HL-60 (cell line): ENCODE data around the gene MAN1A2.

Source experiments
- POLR2AphosphoS5 ChIP-seq: IDR thresholded peaks from 2 replicates; pipeline ENCODE4 v1.6.1; 2012; ENCODE audit warnings: low read depth
- TF ChIP-seq, protein P1 (sequence below): IDR thresholded peaks from 2 replicates; pipeline ENCODE4 v1.6.1; 2012; ENCODE audit warnings: low read depth; ENCODE audit not compliant: insufficient replicate concordance
- TF ChIP-seq, protein P2 (sequence below): IDR thresholded peaks from one replicate; pipeline ENCODE4 v1.5.1; 2011; ENCODE audit warnings: low read length, control low read depth, inconsistent platforms; ENCODE audit not compliant: insufficient read depth

DNA sequence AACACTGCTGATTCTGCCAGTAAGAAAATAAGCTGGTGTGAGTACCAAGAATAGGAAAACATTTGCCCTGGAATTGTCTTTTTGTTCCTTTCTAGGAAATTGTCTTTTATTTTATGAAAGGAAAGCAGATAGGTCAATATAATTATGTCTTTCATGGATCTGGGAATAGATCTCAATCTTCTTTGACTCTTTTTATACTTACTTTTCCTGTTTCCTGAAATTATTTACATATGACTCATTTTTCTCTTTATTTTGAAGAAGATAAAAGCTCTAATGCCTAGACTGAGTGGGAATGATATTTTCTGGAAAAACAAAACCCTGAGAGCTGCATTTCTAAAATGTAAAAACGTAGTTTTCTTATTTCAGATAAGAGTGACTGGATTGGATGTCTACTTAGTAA lies 100.1 kb downstream of the MAN1A2 start:
- TF ChIP-seq, protein P1, sequence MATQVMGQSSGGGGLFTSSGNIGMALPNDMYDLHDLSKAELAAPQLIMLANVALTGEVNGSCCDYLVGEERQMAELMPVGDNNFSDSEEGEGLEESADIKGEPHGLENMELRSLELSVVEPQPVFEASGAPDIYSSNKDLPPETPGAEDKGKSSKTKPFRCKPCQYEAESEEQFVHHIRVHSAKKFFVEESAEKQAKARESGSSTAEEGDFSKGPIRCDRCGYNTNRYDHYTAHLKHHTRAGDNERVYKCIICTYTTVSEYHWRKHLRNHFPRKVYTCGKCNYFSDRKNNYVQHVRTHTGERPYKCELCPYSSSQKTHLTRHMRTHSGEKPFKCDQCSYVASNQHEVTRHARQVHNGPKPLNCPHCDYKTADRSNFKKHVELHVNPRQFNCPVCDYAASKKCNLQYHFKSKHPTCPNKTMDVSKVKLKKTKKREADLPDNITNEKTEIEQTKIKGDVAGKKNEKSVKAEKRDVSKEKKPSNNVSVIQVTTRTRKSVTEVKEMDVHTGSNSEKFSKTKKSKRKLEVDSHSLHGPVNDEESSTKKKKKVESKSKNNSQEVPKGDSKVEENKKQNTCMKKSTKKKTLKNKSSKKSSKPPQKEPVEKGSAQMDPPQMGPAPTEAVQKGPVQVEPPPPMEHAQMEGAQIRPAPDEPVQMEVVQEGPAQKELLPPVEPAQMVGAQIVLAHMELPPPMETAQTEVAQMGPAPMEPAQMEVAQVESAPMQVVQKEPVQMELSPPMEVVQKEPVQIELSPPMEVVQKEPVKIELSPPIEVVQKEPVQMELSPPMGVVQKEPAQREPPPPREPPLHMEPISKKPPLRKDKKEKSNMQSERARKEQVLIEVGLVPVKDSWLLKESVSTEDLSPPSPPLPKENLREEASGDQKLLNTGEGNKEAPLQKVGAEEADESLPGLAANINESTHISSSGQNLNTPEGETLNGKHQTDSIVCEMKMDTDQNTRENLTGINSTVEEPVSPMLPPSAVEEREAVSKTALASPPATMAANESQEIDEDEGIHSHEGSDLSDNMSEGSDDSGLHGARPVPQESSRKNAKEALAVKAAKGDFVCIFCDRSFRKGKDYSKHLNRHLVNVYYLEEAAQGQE, result no peak
- TF ChIP-seq, protein P2, sequence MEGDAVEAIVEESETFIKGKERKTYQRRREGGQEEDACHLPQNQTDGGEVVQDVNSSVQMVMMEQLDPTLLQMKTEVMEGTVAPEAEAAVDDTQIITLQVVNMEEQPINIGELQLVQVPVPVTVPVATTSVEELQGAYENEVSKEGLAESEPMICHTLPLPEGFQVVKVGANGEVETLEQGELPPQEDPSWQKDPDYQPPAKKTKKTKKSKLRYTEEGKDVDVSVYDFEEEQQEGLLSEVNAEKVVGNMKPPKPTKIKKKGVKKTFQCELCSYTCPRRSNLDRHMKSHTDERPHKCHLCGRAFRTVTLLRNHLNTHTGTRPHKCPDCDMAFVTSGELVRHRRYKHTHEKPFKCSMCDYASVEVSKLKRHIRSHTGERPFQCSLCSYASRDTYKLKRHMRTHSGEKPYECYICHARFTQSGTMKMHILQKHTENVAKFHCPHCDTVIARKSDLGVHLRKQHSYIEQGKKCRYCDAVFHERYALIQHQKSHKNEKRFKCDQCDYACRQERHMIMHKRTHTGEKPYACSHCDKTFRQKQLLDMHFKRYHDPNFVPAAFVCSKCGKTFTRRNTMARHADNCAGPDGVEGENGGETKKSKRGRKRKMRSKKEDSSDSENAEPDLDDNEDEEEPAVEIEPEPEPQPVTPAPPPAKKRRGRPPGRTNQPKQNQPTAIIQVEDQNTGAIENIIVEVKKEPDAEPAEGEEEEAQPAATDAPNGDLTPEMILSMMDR, result no peak
- no peak for TF ChIP-seq POLR2AphosphoS5
